DOHH2 (cell line): ENCODE results near the gene MTERF4.

Experiments used
- H3F3A ChIP-seq: fragments of 200-600 bp; sonication (generic), shearing (Covaris generic); 2 replicates; pipeline ENCODE4 v1.6.0; 2016; ENCODE audit warnings: antibody characterized with exemption, mild to moderate bottlenecking; ENCODE audit not compliant: control insufficient read depth, insufficient read depth
- H3K27ac ChIP-seq: fragments of 200-600 bp; sonication (generic); 2 replicates; pipeline ENCODE4 v1.5.1; 2014; ENCODE audit warnings: low read depth, mild to moderate bottlenecking, low read length, moderate library complexity
- H3K27me3 ChIP-seq: fragments of 200-600 bp; sonication (generic); 2 replicates; pipeline ENCODE4 v1.6.1; 2014; ENCODE audit warnings: mild to moderate bottlenecking, low read length, mixed read lengths; ENCODE audit not compliant: control insufficient read depth
- H3K36me3 ChIP-seq: fragments of 200-600 bp; sonication (generic); 2 replicates; pipeline ENCODE4 v1.6.1; 2014; ENCODE audit warnings: mild to moderate bottlenecking, low read length, moderate library complexity, mixed read lengths; ENCODE audit not compliant: control insufficient read depth
- H3K4me1 ChIP-seq: fragments of 200-600 bp; sonication (generic); 2 replicates; pipeline ENCODE4 v1.6.1; 2014; ENCODE audit warnings: mild to moderate bottlenecking, low read length, mixed read lengths; ENCODE audit not compliant: control insufficient read depth
- H3K4me2 ChIP-seq: fragments of 200-600 bp; sonication (generic); 2 replicates; pipeline ENCODE4 v1.6.0; 2014; ENCODE audit warnings: mild to moderate bottlenecking, low read length, moderate library complexity
- H3K4me3 ChIP-seq: fragments of 200-600 bp; sonication (generic); 2 replicates; pipeline ENCODE4 v1.5.1; 2014; ENCODE audit warnings: mild to moderate bottlenecking, low read length, mixed read lengths
- H3K79me2 ChIP-seq: fragments of 200-600 bp; sonication (generic); 2 replicates; pipeline ENCODE4 v1.6.1; 2014; ENCODE audit warnings: mild to moderate bottlenecking, low read length, mixed read lengths; ENCODE audit not compliant: control insufficient read depth
- H3K9me2 ChIP-seq: fragments of 200-600 bp; sonication (generic); replicated peaks from 2 replicates; pipeline ENCODE4 v1.6.1; 2014; ENCODE audit warnings: mild to moderate bottlenecking, low read length, mixed read lengths; ENCODE audit not compliant: control insufficient read depth
- H3K9me3 ChIP-seq: fragments of 200-600 bp; sonication (generic); 2 replicates; pipeline ENCODE4 v1.6.1; 2014; ENCODE audit warnings: antibody characterized with exemption, low read length, mixed read lengths; ENCODE audit not compliant: control insufficient read depth, insufficient read depth
- H4K20me1 ChIP-seq: fragments of 200-600 bp; sonication (generic); 2 replicates; pipeline ENCODE4 v1.6.0; 2014; ENCODE audit warnings: low read depth, mild to moderate bottlenecking, antibody characterized with exemption, low read length, moderate library complexity; ENCODE audit not compliant: control insufficient read depth, insufficient read depth
- EZH2phosphoT487 ChIP-seq: fragments of 200-600 bp; sonication (generic); IDR thresholded peaks from 2 replicates; pipeline ENCODE4 v1.6.1; 2017; ENCODE audit warnings: borderline replicate concordance, mild to moderate bottlenecking, antibody characterized with exemption, low read length, moderate library complexity, mixed read lengths
- TF ChIP-seq, protein P1 (sequence below): fragments of 200-600 bp; sonication (generic); IDR thresholded peaks from one replicate; pipeline ENCODE4 v1.5.1; 2014; ENCODE audit warnings: antibody characterized with exemption, mild to moderate bottlenecking, low read depth, low read length; ENCODE audit not compliant: poor library complexity, severe bottlenecking

The MTERF4 gene

DNA sequence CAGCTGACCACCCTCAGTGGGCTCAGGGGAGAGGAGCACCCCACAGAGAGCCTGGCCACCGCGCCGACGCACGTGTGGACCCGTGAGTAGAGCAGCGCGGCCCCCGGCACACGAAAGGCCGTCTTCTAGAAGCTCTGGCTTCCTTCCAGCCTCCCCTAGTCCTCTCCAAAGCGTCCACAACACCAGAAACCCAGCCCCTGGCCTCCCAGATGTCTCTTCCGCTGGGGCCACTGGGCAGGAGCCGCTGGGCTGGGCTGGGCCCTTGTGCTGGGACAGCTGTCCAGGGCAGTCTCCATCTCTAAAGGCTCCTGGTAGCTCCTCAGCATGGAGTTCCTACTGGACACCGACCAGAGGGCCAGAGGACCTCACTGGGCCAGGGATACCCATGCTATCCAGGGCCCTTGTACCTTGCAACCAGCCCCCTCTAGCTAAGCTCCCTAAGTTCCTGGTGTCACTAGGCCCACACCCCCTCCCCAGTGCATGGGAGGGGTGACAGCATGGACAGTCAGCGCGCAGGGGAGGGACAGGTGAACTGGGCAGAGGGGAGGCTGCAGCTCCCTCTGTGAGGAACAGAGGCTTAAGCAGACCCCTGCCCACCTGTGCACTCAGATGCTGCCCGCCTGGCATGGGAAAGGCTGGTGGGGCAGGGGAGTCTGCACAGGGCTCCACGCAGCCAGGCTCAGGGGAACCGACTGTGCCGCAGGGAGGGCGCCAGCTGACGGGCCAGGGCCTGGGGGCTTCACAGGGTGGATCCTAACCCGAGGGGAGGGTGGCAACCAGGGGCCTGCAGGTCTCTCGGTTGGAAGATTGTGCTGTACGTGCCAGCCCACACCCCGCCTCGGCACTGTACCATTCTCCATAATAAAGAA, 32.9 kb downstream of the MTERF4 start:
- H4K20me1 ChIP-seq, result no peaks in the 10 kb centered on the region
- H3K27me3 ChIP-seq, result no peaks in the 10 kb centered on the region
- H3K4me1 ChIP-seq, result 0 out of 2 replicates have a peak, but pooled peaks cover 2% of the 10 kb centered on the region
- no peaks in the 10 kb centered on the region for H3K79me2 ChIP-seq
- H3K36me3 ChIP-seq, result no peaks in the 10 kb centered on the region
- H3K9me2 ChIP-seq, result no peaks in the 10 kb centered on the region
- H3K9me3 ChIP-seq, result no peaks in the 10 kb centered on the region
- H3K4me2 ChIP-seq, result no peak overlapping the region
- no peak overlapping the region for H3K27ac ChIP-seq
- H3F3A ChIP-seq, result no peaks in the 10 kb centered on the region
- no peak for TF ChIP-seq EZH2phosphoT487
- TF ChIP-seq, protein P1, sequence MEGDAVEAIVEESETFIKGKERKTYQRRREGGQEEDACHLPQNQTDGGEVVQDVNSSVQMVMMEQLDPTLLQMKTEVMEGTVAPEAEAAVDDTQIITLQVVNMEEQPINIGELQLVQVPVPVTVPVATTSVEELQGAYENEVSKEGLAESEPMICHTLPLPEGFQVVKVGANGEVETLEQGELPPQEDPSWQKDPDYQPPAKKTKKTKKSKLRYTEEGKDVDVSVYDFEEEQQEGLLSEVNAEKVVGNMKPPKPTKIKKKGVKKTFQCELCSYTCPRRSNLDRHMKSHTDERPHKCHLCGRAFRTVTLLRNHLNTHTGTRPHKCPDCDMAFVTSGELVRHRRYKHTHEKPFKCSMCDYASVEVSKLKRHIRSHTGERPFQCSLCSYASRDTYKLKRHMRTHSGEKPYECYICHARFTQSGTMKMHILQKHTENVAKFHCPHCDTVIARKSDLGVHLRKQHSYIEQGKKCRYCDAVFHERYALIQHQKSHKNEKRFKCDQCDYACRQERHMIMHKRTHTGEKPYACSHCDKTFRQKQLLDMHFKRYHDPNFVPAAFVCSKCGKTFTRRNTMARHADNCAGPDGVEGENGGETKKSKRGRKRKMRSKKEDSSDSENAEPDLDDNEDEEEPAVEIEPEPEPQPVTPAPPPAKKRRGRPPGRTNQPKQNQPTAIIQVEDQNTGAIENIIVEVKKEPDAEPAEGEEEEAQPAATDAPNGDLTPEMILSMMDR, result no peak
- no peak overlapping the region for H3K4me3 ChIP-seq

DNA sequence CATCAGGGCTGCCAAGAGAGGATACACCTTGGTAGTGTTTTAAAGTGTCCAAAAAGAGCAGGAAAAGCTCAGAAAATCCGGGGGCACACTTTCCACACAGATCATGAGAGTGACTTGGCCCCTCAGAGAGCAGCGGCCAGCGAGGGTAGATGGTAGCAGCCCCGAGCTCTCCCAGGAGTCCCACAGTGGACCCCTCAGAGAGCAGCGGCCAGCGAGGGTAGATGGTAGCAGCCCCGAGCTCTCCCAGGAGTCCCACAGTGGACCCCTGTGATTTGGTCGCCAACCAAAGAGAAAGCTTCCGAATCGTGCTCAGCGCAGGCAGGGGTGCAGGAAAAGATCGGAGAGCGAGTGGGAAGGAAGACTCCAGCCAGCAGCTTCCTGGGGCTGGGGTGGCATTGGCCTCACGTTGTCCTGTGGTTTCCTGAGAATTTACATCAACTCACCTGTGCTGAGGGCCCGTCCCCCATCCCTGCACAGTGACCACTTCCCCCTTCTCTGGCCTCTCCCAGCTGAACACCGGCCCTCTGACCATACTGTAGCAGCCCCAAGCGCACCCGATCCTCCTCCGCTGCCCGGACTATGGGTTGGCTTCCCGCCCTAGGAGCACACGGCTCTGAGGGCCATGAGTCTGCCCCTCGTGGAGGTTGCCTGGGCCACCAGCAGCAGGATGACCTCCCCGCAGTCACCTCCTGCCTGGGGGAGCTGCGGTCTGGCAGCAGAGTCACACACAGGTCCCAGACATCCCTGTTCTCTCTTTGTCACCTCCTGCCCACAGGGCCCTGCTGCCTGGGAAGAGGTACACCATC, 33.7 kb downstream of the MTERF4 start:
- H3K36me3 ChIP-seq, result no peaks in the 10 kb centered on the region
- no peaks in the 10 kb centered on the region for H3K9me3 ChIP-seq
- no peak overlapping the region for H3K4me2 ChIP-seq
- H3K4me1 ChIP-seq, result peaks cover 6% of the 10 kb centered on the region; the same call in 1 of the 2 replicates
- no peaks in the 10 kb centered on the region for H4K20me1 ChIP-seq
- no peak for TF ChIP-seq EZH2phosphoT487
- TF ChIP-seq, protein P1, result no peak
- H3K27ac ChIP-seq, result no peak overlapping the region
- no peak overlapping the region for H3K4me3 ChIP-seq
- no peaks in the 10 kb centered on the region for H3K79me2 ChIP-seq
- no peaks in the 10 kb centered on the region; the same call in 1 of the 2 replicates for H3K27me3 ChIP-seq
- H3K9me2 ChIP-seq, result no peaks in the 10 kb centered on the region
- H3F3A ChIP-seq, result no peaks in the 10 kb centered on the region

DNA sequence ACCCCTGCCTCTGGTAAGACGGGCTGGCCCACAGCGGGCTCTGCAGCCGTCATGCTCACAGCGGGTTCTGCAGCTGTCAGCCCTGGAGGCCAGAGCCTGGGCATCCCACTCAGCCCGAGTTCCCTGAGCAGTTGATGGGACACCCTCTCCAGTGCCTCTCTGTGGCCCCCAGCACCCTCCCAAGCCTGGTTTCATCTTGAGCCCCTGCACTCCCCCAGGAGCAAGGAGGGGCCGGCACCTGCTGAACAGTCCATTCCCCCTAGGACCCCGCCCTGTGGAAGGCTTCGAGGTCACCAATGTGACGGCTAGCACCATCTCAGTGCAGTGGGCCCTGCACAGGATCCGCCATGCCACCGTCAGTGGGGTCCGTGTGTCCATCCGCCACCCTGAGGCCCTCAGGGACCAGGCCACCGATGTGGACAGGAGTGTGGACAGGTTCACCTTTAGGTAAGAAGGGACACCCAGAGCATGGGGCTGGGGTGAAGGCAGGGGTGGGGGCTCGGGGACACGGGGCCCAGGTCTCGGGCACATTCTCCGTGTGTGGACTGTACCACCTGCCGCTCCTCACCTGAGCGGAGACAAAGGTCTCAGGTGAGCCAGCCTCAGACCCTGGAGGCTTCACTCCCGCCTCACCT, 34.5 kb downstream of the MTERF4 start:
- H4K20me1 ChIP-seq, result no peaks in the 10 kb centered on the region
- no peak overlapping the region for H3K4me2 ChIP-seq
- no peaks in the 10 kb centered on the region; the same call in 1 of the 2 replicates for H3K27me3 ChIP-seq
- peaks cover 6% of the 10 kb centered on the region; the same call in 1 of the 2 replicates for H3K4me1 ChIP-seq
- no peaks in the 10 kb centered on the region for H3K9me2 ChIP-seq
- H3K9me3 ChIP-seq, result no peaks in the 10 kb centered on the region
- H3K79me2 ChIP-seq, result no peaks in the 10 kb centered on the region
- no peak for TF ChIP-seq EZH2phosphoT487
- TF ChIP-seq, protein P1, result no peak
- no peak overlapping the region for H3K27ac ChIP-seq
- no peaks in the 10 kb centered on the region for H3F3A ChIP-seq
- H3K36me3 ChIP-seq, result no peaks in the 10 kb centered on the region
- no peak overlapping the region for H3K4me3 ChIP-seq
